ENCODE results near the gene ADNP.

DNA sequence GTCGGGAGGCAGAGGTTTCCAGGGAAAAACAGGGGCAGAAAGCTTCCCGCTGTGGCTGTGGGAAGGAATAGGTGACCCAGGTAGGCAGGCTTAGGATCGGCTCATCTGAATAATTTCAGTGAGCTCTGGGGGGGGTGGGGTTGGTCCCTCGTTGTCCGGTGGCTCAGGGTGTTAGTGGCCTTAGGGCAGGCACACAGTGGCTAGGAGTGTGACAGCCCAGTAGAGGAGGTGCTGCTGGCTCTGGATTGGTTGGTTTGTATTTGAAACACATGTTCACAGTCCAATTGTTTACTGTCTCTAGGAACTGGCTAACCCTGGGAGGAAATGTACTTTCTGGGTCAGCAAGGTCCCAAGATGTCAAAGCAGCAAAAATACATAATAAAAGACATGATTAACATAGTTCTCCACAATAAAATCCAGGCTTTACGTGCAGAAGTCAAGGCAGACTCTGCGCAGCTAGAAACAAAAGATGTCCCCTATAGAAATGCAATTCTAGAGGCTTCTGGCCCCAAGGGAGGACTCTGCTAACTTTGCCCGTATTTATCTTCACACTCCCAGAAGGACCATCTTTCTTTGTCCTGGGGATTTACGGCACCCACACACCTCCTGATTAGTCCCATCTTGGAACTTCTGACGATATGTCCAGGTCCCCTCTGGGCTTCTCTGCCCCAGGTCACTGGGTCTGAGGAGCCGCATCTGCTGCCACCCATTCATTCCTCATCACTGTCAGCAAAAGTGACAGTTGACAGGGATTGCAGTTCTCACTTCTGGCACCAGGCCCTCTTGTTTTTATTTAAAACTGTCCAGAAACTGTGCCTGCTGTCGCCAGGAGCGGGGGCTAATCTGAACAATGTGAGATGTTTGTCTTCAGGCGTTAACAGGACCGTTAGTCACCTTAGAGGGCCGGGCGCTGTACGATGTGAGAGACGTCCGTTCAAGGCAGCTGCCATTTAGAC lies 46.1 kb upstream of the ADNP start:
- TF ChIP-seq, protein P1, sequence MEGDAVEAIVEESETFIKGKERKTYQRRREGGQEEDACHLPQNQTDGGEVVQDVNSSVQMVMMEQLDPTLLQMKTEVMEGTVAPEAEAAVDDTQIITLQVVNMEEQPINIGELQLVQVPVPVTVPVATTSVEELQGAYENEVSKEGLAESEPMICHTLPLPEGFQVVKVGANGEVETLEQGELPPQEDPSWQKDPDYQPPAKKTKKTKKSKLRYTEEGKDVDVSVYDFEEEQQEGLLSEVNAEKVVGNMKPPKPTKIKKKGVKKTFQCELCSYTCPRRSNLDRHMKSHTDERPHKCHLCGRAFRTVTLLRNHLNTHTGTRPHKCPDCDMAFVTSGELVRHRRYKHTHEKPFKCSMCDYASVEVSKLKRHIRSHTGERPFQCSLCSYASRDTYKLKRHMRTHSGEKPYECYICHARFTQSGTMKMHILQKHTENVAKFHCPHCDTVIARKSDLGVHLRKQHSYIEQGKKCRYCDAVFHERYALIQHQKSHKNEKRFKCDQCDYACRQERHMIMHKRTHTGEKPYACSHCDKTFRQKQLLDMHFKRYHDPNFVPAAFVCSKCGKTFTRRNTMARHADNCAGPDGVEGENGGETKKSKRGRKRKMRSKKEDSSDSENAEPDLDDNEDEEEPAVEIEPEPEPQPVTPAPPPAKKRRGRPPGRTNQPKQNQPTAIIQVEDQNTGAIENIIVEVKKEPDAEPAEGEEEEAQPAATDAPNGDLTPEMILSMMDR (IDR thresholded peaks at IDR 0.05): no peak
- no peak for TF ChIP-seq POLR2A (IDR thresholded peaks at IDR 0.05)

All from Peyer's patch (tissue), 4 donors.